Stimulated activated CD8-positive, alpha-beta memory T cell treated with anti-CD3 and anti-CD28 coated beads, Interleukin-15, amount 100 ng/mL, for 48 hours (primary cell): ENCODE measurements around the gene VIM.
A peak's percentile ranks its signal among the peaks of the same experiment; 100 is the strongest.
"Not testable (repeated sequence)": the region's sequence is repeated elsewhere in the genome, so short reads cannot be mapped to it uniquely, and the experiment has no call there.

Source experiments
- DNase-seq, 2 donors: peaks; one replicate each; pipeline ENCODE4 v3.0.0-alpha.2; 2020; ENCODE audit warnings: low read depth in 2 of 2

VIM gene

DNA sequence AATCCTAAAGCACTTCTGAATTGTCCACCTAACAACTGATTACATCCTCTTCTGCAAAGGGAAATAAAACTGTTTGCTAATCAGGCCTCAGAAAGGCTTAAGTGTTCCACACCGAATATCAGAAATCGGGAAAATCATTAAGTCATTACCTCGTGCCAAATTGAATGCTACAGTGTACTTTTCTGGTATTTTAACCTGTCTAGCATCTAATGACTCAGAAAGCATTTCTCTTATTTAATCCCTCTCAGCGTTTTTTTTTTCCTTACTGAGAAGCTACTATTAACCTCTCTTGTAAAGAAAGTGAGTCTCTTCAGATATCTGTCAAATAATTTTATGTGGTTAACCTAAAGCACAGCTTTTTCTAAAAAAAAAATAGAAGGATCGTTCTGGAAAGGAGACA, 28.6 kb downstream of the VIM start:
- DNase-seq: no peak

DNA sequence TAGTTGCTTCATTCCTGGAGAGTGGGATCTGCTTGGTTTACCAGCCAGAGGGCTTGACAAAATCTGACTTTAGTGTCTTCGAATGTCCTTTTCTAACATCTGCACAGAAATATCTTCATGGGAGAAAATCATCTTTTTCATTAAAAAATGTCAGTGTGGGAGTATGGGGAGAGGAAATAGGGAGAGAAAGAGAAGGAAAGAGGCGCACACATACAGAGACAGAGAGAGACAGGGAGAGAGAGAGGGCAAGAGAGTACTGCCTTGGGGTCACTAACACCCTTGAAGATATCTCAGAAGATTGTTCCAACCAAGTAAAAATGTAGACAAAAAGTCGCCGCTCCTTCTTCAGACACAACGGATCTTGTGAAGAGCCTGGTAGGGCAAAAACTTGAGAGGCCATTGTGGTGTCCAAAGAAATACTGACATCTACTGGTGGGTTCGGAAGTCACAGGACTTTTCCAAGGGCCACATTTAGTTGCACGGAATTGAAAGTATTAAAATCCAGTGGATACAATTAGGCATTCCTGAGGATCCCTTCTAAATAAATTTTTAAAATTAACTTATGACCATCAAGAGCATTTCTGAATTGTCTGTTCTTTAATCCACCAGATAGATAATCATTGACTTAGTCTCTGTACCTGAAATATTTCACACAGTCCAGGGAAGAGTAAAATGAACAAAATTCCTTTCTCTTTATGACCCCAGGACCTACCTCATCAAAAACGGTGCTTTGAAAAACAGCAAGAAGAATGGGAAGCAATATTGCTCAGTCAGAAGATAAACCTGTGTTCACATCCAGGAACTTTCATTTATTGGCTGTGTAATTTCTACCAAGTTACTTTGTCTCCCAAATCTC, 29.7 kb downstream of the VIM start:
- peak in 1 of 2 donors; percentile 19 for DNase-seq

DNA sequence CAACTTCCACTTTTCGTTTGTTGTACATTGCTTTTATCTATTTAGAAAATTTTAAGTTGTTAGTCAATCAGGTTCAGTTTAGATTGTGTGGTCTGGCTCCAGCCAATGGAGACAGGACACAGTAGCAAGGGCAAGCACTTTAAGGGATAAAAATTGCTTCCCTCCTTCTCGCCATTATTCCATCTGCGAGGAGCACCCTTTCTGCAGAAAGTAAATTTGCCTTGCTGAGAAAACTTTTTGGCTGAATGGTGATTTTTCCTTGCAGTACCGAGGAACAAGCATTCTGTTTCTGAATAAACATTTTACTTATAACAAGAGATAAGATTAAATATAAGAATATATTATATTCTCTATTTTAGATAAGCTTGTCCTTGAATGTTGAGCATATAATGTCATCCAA, 34.5 kb downstream of the VIM start:
- DNase-seq: no peak

DNA sequence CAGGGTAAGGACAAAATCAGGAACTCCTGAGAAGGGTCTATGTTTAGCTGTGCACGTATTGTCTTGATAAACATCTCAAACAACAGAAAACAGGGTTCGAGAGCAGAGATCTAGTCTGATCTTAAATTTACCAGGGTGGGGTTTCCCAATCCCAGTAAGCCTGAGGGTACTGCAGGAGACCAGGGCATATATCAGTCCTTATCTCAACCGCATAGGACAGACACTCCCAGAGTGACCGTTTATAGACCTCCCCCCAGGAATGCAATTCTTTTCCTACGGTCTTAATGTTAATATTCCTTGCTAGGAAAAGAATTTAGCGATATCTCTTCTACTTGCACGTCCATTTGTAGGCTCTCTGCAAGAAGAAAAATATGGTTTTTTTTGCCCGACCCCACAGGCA, 35.5 kb downstream of the VIM start:
- DNase-seq: no peak

DNA sequence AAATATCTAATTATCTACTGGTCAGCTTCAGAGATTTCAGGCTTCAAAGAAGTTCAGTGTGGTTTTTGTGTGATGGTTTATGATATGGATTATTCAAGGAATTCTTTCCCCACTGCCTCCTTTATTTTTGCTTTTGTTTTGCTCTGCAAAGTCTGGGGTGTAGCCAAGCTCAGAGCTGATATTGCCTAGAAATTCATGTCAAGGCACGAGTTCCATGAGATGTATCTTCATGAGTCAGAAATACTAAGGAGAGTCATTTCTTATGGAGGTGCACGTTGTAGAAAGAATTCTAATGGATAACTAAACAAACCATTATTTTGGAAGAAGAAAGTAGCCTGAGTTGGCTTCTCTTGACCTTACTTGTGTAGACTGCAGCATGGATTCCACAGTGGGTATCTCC, 37.4 kb downstream of the VIM start:
- no peak for DNase-seq

DNA sequence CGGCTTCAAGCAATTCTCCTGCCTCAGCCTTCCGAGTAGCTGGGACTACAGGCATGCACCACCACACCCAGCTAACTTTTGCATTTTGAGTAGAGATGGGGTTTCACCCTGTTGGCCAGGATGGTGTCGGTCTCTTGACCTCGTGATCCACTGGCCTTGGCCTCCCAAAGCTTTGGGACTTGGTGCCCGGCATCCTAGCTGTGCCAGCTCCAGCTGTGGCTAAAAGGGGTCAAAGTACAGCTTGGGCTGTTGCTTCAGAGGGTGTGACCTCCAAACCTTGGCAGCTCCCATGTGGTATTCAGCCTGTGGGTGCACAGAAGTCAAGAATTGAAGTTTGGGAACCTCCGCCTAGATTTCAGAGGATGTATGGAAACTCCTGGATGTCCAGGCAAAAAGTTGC, 38.5 kb downstream of the VIM start:
- not testable (repeated sequence) for DNase-seq

DNA sequence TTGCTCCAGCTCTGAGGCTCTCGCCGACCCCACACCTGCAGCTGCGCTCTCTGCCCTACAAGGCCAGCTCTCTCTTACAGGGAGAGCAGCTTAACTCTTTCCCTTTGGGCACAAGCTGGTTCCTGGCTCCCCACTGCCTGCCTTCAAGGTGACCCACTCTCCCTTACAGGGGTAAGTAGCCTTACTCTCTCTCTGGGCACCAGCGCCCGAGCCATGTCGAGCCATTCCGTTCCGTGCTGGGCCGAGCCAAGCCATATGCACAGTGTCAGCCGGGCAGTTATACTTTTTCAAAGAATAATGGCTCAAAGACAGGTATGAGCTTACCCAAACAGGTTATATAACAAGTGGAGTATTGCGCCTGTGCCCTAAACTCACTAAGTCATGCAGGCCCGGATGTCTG, 44.6 kb downstream of the VIM start:
- DNase-seq: no peak

DNA sequence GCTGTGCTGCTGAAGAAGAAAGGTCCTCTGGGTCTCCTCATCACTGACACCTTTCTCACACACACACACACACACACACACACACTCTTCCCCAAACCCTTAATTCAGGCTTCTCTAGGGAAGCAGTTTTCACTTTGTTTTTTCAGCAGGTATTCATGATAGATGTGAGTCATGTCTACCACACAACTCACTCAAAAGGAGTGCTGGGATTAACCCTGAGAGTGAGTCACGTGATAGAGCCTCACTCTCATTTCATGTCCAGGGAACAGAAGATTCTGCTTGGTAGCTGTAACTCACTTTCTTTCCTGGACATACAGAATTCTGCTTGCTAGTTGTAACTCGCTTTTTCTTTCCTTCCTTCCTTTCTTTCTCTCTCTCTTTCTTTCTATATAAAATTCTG, 45.4 kb downstream of the VIM start:
- no peak for DNase-seq

DNA sequence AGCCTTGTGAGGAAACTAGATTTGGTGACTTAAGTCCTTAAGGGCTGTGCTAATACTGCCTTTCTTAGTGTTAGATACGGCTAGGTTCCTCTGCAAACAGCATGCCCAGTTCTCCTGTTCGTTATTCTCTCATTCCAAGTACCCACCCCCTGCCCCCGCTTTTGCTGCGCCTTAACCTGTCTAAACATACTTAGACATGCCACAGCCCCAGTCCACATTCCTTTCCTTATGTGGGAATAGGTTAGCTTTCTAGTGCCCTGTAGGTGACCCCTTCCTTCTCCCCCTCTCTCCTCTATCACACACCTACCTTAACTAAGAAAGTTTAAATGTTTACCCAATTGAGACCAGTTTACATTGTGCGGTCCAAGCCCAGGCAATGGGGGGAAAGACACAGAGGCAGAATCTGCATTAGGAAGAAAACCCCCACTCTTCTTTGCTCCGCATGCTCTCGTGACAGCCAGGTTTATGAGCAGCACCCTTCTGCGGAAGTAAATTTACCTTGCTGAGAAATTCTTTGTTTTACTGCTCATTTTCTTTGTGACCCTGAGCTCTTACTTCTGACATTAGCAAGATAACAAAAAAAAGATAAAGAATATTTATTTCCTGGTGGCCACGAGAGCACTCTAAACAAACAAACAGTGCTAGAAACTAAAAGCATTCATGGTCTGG, 48.8 kb downstream of the VIM start:
- DNase-seq: no peak

DNA sequence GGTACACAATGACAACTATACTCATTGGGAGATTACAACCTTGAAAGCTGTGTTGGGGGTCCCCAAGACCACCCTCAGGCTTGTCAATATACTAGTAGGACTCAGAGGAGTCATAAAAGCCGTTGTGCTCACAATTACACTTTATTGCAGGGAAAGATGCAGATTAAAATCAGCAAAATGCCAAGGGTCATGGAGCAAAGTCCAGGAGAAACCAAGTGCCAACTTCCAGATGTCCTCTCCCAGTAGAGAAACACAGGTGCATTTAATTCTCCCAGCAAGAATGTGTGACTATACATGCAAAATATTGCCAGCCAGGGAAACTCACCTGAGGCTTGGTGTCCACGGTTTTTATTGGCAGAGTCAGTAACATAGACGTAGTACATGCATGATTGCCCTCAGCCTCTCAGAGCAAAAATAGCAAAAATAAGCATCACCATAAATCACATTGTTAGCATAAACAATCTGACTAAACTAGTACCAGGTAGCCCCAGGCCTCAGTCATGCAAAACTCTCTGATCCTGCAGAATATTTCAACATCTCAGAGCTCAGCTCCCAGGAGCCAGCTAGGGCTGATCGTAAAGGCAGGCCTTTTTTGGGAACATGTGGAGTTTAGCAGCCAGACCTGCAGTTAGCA, 50.7 kb downstream of the VIM start:
- no peak for DNase-seq

DNA sequence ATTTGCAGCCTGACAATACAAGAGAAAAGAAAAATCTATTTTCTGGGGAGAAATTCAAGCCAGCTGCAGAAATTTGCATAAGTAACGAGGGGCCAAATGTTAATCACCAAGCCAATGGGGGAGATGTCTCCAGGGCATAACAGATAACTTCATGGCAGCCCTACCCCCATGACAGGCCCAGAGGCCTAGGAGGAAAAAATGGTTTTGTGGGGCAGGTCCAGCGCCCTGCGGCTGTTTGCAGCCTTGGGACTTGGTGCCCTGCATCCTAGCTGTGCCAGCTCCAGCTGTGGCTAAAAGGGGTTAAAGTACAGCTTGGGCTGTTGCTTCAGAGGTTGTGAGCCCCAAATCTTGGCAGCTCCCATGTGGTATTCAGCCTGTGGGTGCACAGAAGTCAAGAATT, 54.3 kb downstream of the VIM start:
- no peak for DNase-seq

DNA sequence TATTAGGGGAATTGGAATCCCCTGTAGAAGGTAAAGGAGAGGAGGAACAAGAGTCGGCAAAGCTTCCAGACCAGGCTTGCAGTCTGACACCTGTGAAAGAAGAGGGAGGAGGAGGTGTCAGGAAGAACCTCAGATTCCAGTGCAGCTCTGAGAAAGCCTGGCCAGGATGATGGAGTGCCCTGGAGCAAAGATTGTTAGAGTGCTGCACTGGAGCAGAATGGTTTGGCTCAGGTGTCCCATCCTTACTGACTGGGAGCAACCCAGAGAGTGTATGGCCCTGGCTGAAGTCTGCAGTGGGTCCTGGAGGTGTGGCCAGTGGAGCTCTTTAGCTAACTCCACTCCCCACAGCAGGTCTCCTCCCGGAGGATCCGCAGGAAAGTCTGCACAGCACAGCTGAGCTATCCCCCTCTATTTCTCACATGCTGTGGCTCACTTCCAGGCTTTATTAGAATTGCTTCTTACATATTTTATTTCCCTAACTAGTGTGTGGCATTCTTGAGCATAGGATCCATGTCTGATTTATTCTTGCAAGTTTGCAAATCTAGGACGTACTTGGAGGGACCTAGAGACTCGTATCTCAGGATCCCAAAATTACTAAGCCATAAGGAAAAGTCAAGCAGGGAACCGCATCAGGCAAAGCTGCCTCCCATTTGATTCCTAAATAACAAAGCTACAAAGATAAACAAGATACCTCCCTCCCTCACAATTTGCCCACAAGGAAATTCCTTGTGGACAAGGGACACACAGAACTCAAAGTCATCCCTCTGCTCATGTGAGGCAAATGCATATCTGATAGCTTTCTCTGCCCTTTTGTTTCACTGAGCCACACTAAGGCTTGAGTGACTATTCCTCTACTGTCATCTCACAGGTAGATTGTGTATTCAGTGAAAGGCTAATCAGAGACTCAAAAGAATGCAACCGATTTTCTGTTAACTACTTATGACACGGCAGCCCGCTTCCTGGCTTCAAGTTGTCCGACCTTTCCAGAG, 58.8 kb downstream of the VIM start:
- no peak for DNase-seq
